ENCODE measurements around the gene RCN2. TPM values are rescaled to one million over a fixed set of nuclear protein-coding genes. Genes with fewer than 3 reads are reported as not detected.

Gene RCN2, protein sequence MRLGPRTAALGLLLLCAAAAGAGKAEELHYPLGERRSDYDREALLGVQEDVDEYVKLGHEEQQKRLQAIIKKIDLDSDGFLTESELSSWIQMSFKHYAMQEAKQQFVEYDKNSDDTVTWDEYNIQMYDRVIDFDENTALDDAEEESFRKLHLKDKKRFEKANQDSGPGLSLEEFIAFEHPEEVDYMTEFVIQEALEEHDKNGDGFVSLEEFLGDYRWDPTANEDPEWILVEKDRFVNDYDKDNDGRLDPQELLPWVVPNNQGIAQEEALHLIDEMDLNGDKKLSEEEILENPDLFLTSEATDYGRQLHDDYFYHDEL
- total RNA-seq (2022; extraction: Qiagen RNA extraction; ENCODE audit: low read depth), result 58.8 to 72.7 TPM (median 66.4 TPM) in 5 replicates

GRCh38 chr15:76931397-76932134, at the start of gene RCN2:
Gene RCN2 (plus strand): TSS chr15:76931749. CDS start chr15:76931842, 93 bp downstream.

GRCh38 chr15:76905013-76905839, 26.3 kb upstream of the RCN2 start, which contains the start of gene SCAPER:
Gene SCAPER (minus strand): TSS chr15:76905340. CDS start chr15:76883817, 21,523 bp downstream.

DNA sequence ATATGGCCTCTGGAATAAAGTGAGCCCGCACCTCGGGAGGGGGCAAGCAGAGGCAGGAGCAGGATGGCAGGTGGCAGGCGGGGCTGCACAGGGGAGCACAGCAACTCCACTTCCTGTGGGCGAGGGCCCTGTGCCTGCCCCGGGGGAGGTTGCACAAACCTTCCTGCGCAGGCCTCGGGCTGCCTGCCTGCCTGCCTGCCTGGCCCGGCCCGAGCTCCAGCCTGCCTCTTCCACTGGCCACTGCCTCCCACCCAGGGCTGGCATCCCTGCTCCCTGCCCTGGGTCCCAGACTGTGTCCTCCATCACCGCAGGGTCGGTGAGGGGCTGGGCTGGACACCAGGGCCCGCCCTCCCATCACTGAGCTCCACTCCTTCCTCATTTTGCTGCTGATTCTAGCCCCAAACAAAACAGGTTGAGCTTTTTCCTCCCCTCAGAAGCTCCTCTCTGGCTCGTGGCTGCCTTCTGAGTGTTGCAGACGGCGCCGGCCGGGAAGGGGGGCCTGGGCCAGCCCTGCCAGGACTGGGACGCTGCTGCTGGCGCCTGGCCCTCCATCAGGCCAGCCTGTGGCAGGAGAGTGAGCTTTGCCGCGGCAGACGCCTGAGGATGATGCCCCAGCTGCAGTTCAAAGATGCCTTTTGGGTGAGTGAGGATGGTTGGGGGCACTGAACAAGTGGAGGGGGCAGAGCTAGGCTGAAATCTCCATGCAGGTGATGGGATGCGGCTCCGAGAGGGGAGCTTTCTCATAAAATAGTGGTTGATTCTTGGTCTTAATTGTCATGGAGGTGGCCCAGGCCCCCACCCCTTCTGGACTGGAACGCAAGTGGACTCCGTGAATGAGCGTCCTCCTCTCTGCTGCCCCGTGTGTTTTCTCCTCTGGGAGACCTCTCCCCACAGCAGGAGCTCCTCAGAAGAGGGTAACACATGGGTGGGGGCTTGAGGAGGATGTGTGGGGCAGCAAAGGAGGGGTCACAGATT, 63.7 kb downstream of the RCN2 start, which contains the start of gene PSTPIP1:
PSTPIP1 (plus strand) TSS at position 156 of the 975 bp plus-strand sequence; CDS start at position 604, 448 bp downstream.

Other genes with a start within 250 kb of the RCN2 start
- 3.0 to 4.6 TPM (median 4.0 TPM) in 5 replicates for gene SCAPER, start 26.4 kb upstream of the RCN2 start, total RNA-seq (2022; extraction: Qiagen RNA extraction; ENCODE audit: low read depth)
- not detected in 5 replicates for gene PSTPIP1, start 63.4 kb downstream of the RCN2 start, total RNA-seq (2022; extraction: Qiagen RNA extraction; ENCODE audit: low read depth)
- 377 to 477 TPM (median 451 TPM) in 5 replicates for gene TSPAN3, start 139.4 kb downstream of the RCN2 start, total RNA-seq (2022; extraction: Qiagen RNA extraction; ENCODE audit: low read depth)